Activated CD8-positive, alpha-beta memory T cell treated with anti-CD3 and anti-CD28 coated beads, Interleukin-2, amount 50 U/mL, for 4 hours (primary cell): ENCODE measurements around the gene PUS3.
A peak's percentile ranks its signal among the peaks of the same experiment; 100 is the strongest.

Source experiments
- DNase-seq: peaks from one replicate; pipeline ENCODE4 v3.0.0-alpha.2; 2020

Gene PUS3

GRCh38 chr11:125941267-125941618 is 38.2 kb upstream of the PUS3 start:
- no peak for DNase-seq

GRCh38 chr11:125940145-125940544 is 37.1 kb upstream of the PUS3 start:
- DNase-seq = no peak

- DNase-seq = no peak
Observed at GRCh38 chr11:125939081-125939521, 36.1 kb upstream of the PUS3 start.

- no peak for DNase-seq
Observed at GRCh38 chr11:125938418-125938817, 35.4 kb upstream of the PUS3 start.

- DNase-seq = no peak
Observed at GRCh38 chr11:125935618-125936199, 32.7 kb upstream of the PUS3 start.

GRCh38 chr11:125935056-125935455 is 32.0 kb upstream of the PUS3 start:
- no peak for DNase-seq

- DNase-seq = no peak
Observed at GRCh38 chr11:125934473-125934872, 31.5 kb upstream of the PUS3 start.

- no peak for DNase-seq
Observed at GRCh38 chr11:125933030-125933813, 30.2 kb upstream of the PUS3 start.

GRCh38 chr11:125932301-125932700 is 29.3 kb upstream of the PUS3 start:
- DNase-seq = no peak

- no peak for DNase-seq
Observed at GRCh38 chr11:125931668-125932067, 28.7 kb upstream of the PUS3 start.

- no peak for DNase-seq
Observed at GRCh38 chr11:125931116-125931515, 28.1 kb upstream of the PUS3 start.

GRCh38 chr11:125930076-125930450 is 27.1 kb upstream of the PUS3 start:
- no peak for DNase-seq

GRCh38 chr11:125929445-125930075 is 26.6 kb upstream of the PUS3 start:
- no peak for DNase-seq

- no peak for DNase-seq
Observed at GRCh38 chr11:125926682-125927081, 23.7 kb upstream of the PUS3 start.

- DNase-seq = no peak
Observed at GRCh38 chr11:125925804-125926203, 22.8 kb upstream of the PUS3 start.

GRCh38 chr11:125925247-125925740 is 22.3 kb upstream of the PUS3 start:
- DNase-seq = no peak

GRCh38 chr11:125924384-125925007 is 21.5 kb upstream of the PUS3 start:
- no peak for DNase-seq

GRCh38 chr11:125923633-125924032 is 20.6 kb upstream of the PUS3 start:
- no peak for DNase-seq

GRCh38 chr11:125923012-125923579 is 20.1 kb upstream of the PUS3 start:
- peak; percentile 48 for DNase-seq

- DNase-seq = no peak
Observed at GRCh38 chr11:125922156-125922555, 19.1 kb upstream of the PUS3 start.

GRCh38 chr11:125921042-125921441 is 18.0 kb upstream of the PUS3 start:
- no peak for DNase-seq

- DNase-seq = no peak
Observed at GRCh38 chr11:125918140-125918840, 15.3 kb upstream of the PUS3 start.
